Measurements from ENCODE around the gene PLAC1.

Gene PLAC1

GRCh38 chrX:134533952-134534351 lies 124.3 kb downstream of the PLAC1 start:
- H3K4me2 ChIP-seq (ENCODE audit: low read length), result no peak overlapping the region
- no peaks in the 10 kb centered on the region for H3K4me1 ChIP-seq (ENCODE audit: insufficient read depth, low read length, severe bottlenecking)

GRCh38 chrX:134533352-134533751 lies 124.9 kb downstream of the PLAC1 start:
- H3K27ac ChIP-seq (ENCODE audit: low read depth, low read length, poor library complexity, severe bottlenecking), result no peak overlapping the region
- no peaks in the 10 kb centered on the region for H3K9me2 ChIP-seq (ENCODE audit: low read depth, low read length)
- no peaks in the 10 kb centered on the region for H3K36me3 ChIP-seq (ENCODE audit: insufficient read depth, low read length)
- no peak for TF ChIP-seq EZH2 (IDR thresholded peaks at IDR 0.05; ENCODE audit: borderline replicate concordance, low read length)
- no peak for TF ChIP-seq CTCF (IDR thresholded peaks at IDR 0.05; ENCODE audit: low read length)
- H3K4me2 ChIP-seq (ENCODE audit: low read length), result no peak overlapping the region
- no peaks in the 10 kb centered on the region for H4K20me1 ChIP-seq (ENCODE audit: insufficient read depth, low read length)
- no peaks in the 10 kb centered on the region for H3K9me3 ChIP-seq (ENCODE audit: low read length)
- no peak overlapping the region for H3K4me3 ChIP-seq (ENCODE audit: low read depth, low read length, poor library complexity, severe bottlenecking)
- H3K4me1 ChIP-seq (ENCODE audit: insufficient read depth, low read length, severe bottlenecking), result no peaks in the 10 kb centered on the region
- H3F3A ChIP-seq (ENCODE audit: insufficient read depth, low read length), result no peaks in the 10 kb centered on the region
- H3K79me2 ChIP-seq (ENCODE audit: insufficient read depth, low read length), result no peaks in the 10 kb centered on the region
- no peak overlapping the region for H2AFZ ChIP-seq (ENCODE audit: low read length)
- no peaks in the 10 kb centered on the region for H3K27me3 ChIP-seq (ENCODE audit: insufficient read depth, low read length)
- H3K9ac ChIP-seq (ENCODE audit: low read length), result no peak overlapping the region

More at GRCh38 chrX:134533952-134534351, 124.3 kb downstream of the PLAC1 start:
- Histone ChIP-seq H3K36me3 (ENCODE audit: insufficient read depth, low read length) (no peaks in the 10 kb centered on the region), H3K4me3 (ENCODE audit: low read depth, low read length, poor library complexity, severe bottlenecking) (no peak overlapping the region), H3K27me3 (ENCODE audit: insufficient read depth, low read length) (no peaks in the 10 kb centered on the region), H4K20me1 (ENCODE audit: insufficient read depth, low read length) (no peaks in the 10 kb centered on the region), H3K27ac (ENCODE audit: low read depth, low read length, poor library complexity, severe bottlenecking) (no peak overlapping the region), H3K9ac (ENCODE audit: low read length) (no peak overlapping the region), H3K9me3 (ENCODE audit: low read length) (no peaks in the 10 kb centered on the region), H3K79me2 (ENCODE audit: insufficient read depth, low read length) (no peaks in the 10 kb centered on the region), H3F3A (ENCODE audit: insufficient read depth, low read length) (no peaks in the 10 kb centered on the region), H2AFZ (ENCODE audit: low read length) (no peak overlapping the region), H3K9me2 (ENCODE audit: low read depth, low read length) (no peaks in the 10 kb centered on the region)
- no peak for TF ChIP-seq EZH2 (IDR thresholded peaks at IDR 0.05; ENCODE audit: borderline replicate concordance, low read length)
- no peak for TF ChIP-seq CTCF (IDR thresholded peaks at IDR 0.05; ENCODE audit: low read length)

GRCh38 chrX:134530845-134531244 lies 127.4 kb downstream of the PLAC1 start:
- H3K27ac ChIP-seq (ENCODE audit: low read depth, low read length, poor library complexity, severe bottlenecking), result no peak overlapping the region
- no peaks in the 10 kb centered on the region for H3K9me3 ChIP-seq (ENCODE audit: low read length)
- TF ChIP-seq EZH2 (IDR thresholded peaks at IDR 0.05; ENCODE audit: borderline replicate concordance, low read length) (no peak), CTCF (IDR thresholded peaks at IDR 0.05; ENCODE audit: low read length) (no peak)
- no peak overlapping the region for H3K4me3 ChIP-seq (ENCODE audit: low read depth, low read length, poor library complexity, severe bottlenecking)
- H3K36me3 ChIP-seq (ENCODE audit: insufficient read depth, low read length), result no peaks in the 10 kb centered on the region
- H3K27me3 ChIP-seq (ENCODE audit: insufficient read depth, low read length), result no peaks in the 10 kb centered on the region
- H4K20me1 ChIP-seq (ENCODE audit: insufficient read depth, low read length), result no peaks in the 10 kb centered on the region
- H3K79me2 ChIP-seq (ENCODE audit: insufficient read depth, low read length), result no peaks in the 10 kb centered on the region
- no peaks in the 10 kb centered on the region for H3F3A ChIP-seq (ENCODE audit: insufficient read depth, low read length)
- H3K4me2 ChIP-seq (ENCODE audit: low read length), result no peak overlapping the region
- no peaks in the 10 kb centered on the region for H3K9me2 ChIP-seq (ENCODE audit: low read depth, low read length)
- no peak overlapping the region for H3K9ac ChIP-seq (ENCODE audit: low read length)
- no peak overlapping the region for H2AFZ ChIP-seq (ENCODE audit: low read length)
- no peaks in the 10 kb centered on the region for H3K4me1 ChIP-seq (ENCODE audit: insufficient read depth, low read length, severe bottlenecking)
